ENCODE measurements around the gene COA1. TPM values are rescaled to one million over a fixed set of nuclear protein-coding genes. Genes with fewer than 3 reads are reported as not detected.

The COA1 gene
- total RNA-seq, 1 experiment from 2014 or later = 109 TPM

GRCh38 chr7:43646603-43647338 lies 82.6 kb downstream of the COA1 start:
- CTCF ChIA-PET = no interaction called here
- H3K36me3 Mint-ChIP-seq (ENCODE audit: insufficient read depth, unreplicated experiment) = peaks cover 82% of the 10 kb centered on the region
- peak overlapping the region; percentile 90 for H3K27ac Mint-ChIP-seq (ENCODE audit: unreplicated experiment)
- no TSS peak for BruUV-seq (replicated peaks)
- intact Hi-C loops (cut with micrococcal nuclease; ENCODE audit: unreplicated experiment) = loop anchor here (5.0 to 10.0 kb wide), 2 partner anchors 64 to 188 kb away; partner anchors contain the start of gene STK17A
- H3K27me3 Mint-ChIP-seq (ENCODE audit: unreplicated experiment) = no peaks in the 10 kb centered on the region
- no peaks in the 10 kb centered on the region for H3K9me3 Mint-ChIP-seq (ENCODE audit: low read depth, unreplicated experiment)
- TF ChIP-seq CTCF (IDR thresholded peaks at IDR 0.05; ENCODE audit: unreplicated experiment) = no peak
- no peak overlapping the region for H3K4me3 Mint-ChIP-seq (ENCODE audit: low read depth, unreplicated experiment)
- DNase-seq = no peak
- peaks cover 52% of the 10 kb centered on the region for H3K4me1 Mint-ChIP-seq (ENCODE audit: low read depth, unreplicated experiment)

- BruUV-seq (replicated peaks) = no TSS peak
- peaks cover 44% of the 10 kb centered on the region for H3K4me1 Mint-ChIP-seq (ENCODE audit: low read depth, unreplicated experiment)
- no peak overlapping the region for H3K27ac Mint-ChIP-seq (ENCODE audit: unreplicated experiment)
- DNase-seq = no peak
- H3K4me3 Mint-ChIP-seq (ENCODE audit: low read depth, unreplicated experiment) = no peak overlapping the region
- peaks cover 77% of the 10 kb centered on the region for H3K36me3 Mint-ChIP-seq (ENCODE audit: insufficient read depth, unreplicated experiment)
- TF ChIP-seq CTCF (IDR thresholded peaks at IDR 0.05; ENCODE audit: unreplicated experiment) = no peak
- H3K9me3 Mint-ChIP-seq (ENCODE audit: low read depth, unreplicated experiment) = no peaks in the 10 kb centered on the region
- H3K27me3 Mint-ChIP-seq (ENCODE audit: unreplicated experiment) = no peaks in the 10 kb centered on the region
- intact Hi-C loops (cut with micrococcal nuclease; ENCODE audit: unreplicated experiment) = loop anchor here (5.0 to 10.0 kb wide), 2 partner anchors 63 to 189 kb away; partner anchors contain the start of gene STK17A
- CTCF ChIA-PET = interaction anchor here (0.5 to 0.6 kb wide), 2 partner anchors 52 to 189 kb away, joined by 3 read pairs; no protein-coding TSS in a partner anchor
Observed at GRCh38 chr7:43645699-43646226, 83.6 kb downstream of the COA1 start.

- peak overlapping the region; percentile 1 for H3K27ac Mint-ChIP-seq (ENCODE audit: unreplicated experiment)
- no peaks in the 10 kb centered on the region for H3K27me3 Mint-ChIP-seq (ENCODE audit: unreplicated experiment)
- no TSS peak for BruUV-seq (replicated peaks)
- peaks cover 41% of the 10 kb centered on the region for H3K4me1 Mint-ChIP-seq (ENCODE audit: low read depth, unreplicated experiment)
- intact Hi-C loops (cut with micrococcal nuclease; ENCODE audit: unreplicated experiment) = loop anchor here (10.0 kb wide), 1 partner anchor 191 kb away; no protein-coding TSS in a partner anchor
- DNase-seq = no peak
- H3K36me3 Mint-ChIP-seq (ENCODE audit: insufficient read depth, unreplicated experiment) = peaks cover 84% of the 10 kb centered on the region
- H3K9me3 Mint-ChIP-seq (ENCODE audit: low read depth, unreplicated experiment) = no peaks in the 10 kb centered on the region
- no peak for TF ChIP-seq CTCF (IDR thresholded peaks at IDR 0.05; ENCODE audit: unreplicated experiment)
- CTCF ChIA-PET = no interaction called here
- no peak overlapping the region for H3K4me3 Mint-ChIP-seq (ENCODE audit: low read depth, unreplicated experiment)
Observed at GRCh38 chr7:43643846-43644245, 85.5 kb downstream of the COA1 start.

DNA sequence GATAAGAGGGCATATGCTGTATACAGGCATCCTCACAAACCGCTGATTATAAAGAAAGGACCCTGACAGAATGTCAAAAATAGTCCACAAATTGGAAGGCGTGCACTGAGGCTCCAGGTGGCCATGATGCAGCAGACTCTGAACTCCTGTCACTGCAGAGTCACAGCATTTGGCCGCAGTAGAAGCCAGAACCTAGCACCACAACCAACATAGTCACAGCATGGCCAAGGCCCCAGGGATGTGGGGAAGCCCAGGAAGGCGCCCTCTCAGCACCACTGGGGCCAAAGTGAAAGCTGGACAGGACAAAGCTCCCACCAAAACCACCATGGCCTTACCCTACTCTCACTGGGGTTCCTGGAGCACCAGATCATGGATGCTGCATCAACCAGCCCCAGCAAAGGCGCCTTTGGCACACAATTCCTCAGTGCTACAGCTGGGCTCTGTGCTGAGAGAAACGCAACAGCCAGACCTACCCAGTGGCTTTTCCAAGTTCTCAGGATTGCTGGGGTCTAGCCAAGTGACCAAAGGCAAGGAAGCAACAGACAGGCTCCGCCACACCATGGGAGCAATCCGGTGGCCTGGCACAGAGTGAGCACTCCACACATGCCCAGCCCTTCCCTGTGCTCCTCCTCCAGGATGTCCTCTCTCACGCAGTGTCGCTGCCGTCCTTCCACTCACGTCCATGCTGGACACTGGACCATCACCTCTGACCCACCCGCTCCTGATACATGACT lies 86.3 kb downstream of the COA1 start:
- Mint-ChIP-seq H3K36me3 (ENCODE audit: insufficient read depth, unreplicated experiment) (peaks cover 88% of the 10 kb centered on the region), H3K27ac (ENCODE audit: unreplicated experiment) (peak overlapping the region; percentile 1), H3K4me3 (ENCODE audit: low read depth, unreplicated experiment) (no peak overlapping the region), H3K9me3 (ENCODE audit: low read depth, unreplicated experiment) (no peaks in the 10 kb centered on the region), H3K4me1 (ENCODE audit: low read depth, unreplicated experiment) (peaks cover 33% of the 10 kb centered on the region), H3K27me3 (ENCODE audit: unreplicated experiment) (no peaks in the 10 kb centered on the region)
- BruUV-seq (replicated peaks) = no TSS peak
- DNase-seq = no peak
- CTCF ChIA-PET = interaction anchor here (1.5 kb wide), 1 partner anchor 60 kb away, joined by 5 read pairs; the partner anchor contains the start of gene STK17A
- intact Hi-C loops (cut with micrococcal nuclease; ENCODE audit: unreplicated experiment) = loop anchor here (10.0 kb wide), 1 partner anchor 192 kb away; no protein-coding TSS in a partner anchor
- TF ChIP-seq CTCF (IDR thresholded peaks at IDR 0.05; ENCODE audit: unreplicated experiment) = no peak
